Neural cell (in vitro differentiated cells): ENCODE data around the gene WDSUB1. TPM values are rescaled to one million over a fixed set of nuclear protein-coding genes. Genes with fewer than 3 reads are reported as not detected.

Experiments used
- H2AFZ ChIP-seq: fragments of 200-600, 300-800 bp; sonication (generic), shearing (Covaris generic); 2 replicates; pipeline ENCODE4 v1.6.0; 2014; ENCODE audit warnings: low read depth, mild to moderate bottlenecking, antibody characterized with exemption, low read length, moderate library complexity
- H3F3A ChIP-seq: fragments of 200-600 bp; shearing (Covaris generic); 2 replicates; pipeline ENCODE4 v1.6.1; 2016; ENCODE audit warnings: mild to moderate bottlenecking, moderate library complexity, mixed read lengths, antibody characterized with exemption, low read length; ENCODE audit not compliant: insufficient read depth, poor library complexity, severe bottlenecking
- H3K27ac ChIP-seq: fragments of 200-600, 300-800 bp; sonication (generic), shearing (Covaris generic); 2 replicates; pipeline ENCODE4 v1.5.1; 2014; ENCODE audit warnings: mild to moderate bottlenecking, low read length, moderate library complexity
- H3K27me3 ChIP-seq: fragments of 300-800, 200-600 bp; sonication (generic), shearing (Covaris generic); 2 replicates; pipeline ENCODE4 v1.6.0; 2014; ENCODE audit warnings: mild to moderate bottlenecking, low read depth, low read length, moderate library complexity; ENCODE audit not compliant: insufficient read depth
- H3K36me3 ChIP-seq: fragments of 300-800, 200-600 bp; sonication (generic), shearing (Covaris generic); 2 replicates; pipeline ENCODE4 v1.5.1; 2014; ENCODE audit warnings: mild to moderate bottlenecking, antibody characterized with exemption, low read length, moderate library complexity; ENCODE audit not compliant: insufficient read depth
- H3K4me2 ChIP-seq: fragments of 300-800, 200-600 bp; sonication (generic), shearing (Covaris generic); 2 replicates; pipeline ENCODE4 v1.6.0; 2014; ENCODE audit warnings: mild to moderate bottlenecking, low read length
- H3K4me3 ChIP-seq: fragments of 300-800, 200-600 bp; sonication (generic), shearing (Covaris generic); 2 replicates; pipeline ENCODE4 v1.5.1; 2014; ENCODE audit warnings: mild to moderate bottlenecking, low read length, moderate library complexity
- H3K79me2 ChIP-seq: fragments of 200-600 bp; shearing (Covaris generic); replicated peaks from 2 replicates; pipeline ENCODE4 v1.6.0; 2014; ENCODE audit warnings: mild to moderate bottlenecking, low read length, moderate library complexity; ENCODE audit not compliant: insufficient read depth
- H3K9ac ChIP-seq: fragments of 300-800, 200-600 bp; sonication (generic), shearing (Covaris generic); 2 replicates; pipeline ENCODE4 v1.6.1; 2016; ENCODE audit warnings: mild to moderate bottlenecking, low read length, mixed read lengths
- H3K9me2 ChIP-seq: fragments of 200-600 bp; shearing (Covaris generic); 2 replicates; pipeline ENCODE4 v1.6.1; 2016; ENCODE audit warnings: mild to moderate bottlenecking, low read length, mixed read lengths; ENCODE audit not compliant: insufficient read depth
- H3K9me3 ChIP-seq: fragments of 200-600, 300-800 bp; sonication (generic), shearing (Covaris generic); 2 replicates; pipeline ENCODE4 v1.6.1; 2016; ENCODE audit warnings: mild to moderate bottlenecking, mixed run types, low read length, moderate library complexity, mixed read lengths
- H4K20me1 ChIP-seq: fragments of 200-600 bp; shearing (Covaris generic); 2 replicates; pipeline ENCODE4 v1.6.1; 2016; ENCODE audit warnings: mild to moderate bottlenecking, mixed run types; ENCODE audit not compliant: insufficient read depth
- CTCF ChIP-seq: fragments of 450-650 bp; IDR thresholded peaks from 2 replicates; pipeline ENCODE4 v1.5.1; 2014; ENCODE audit warnings: antibody characterized with exemption, mild to moderate bottlenecking, moderate library complexity; ENCODE audit not compliant: poor library complexity, severe bottlenecking
- EP300 ChIP-seq: fragments of 450-650 bp; conservative IDR thresholded peaks from 2 replicates; pipeline ENCODE4 v1.6.1; 2014; ENCODE audit warnings: antibody characterized with exemption, mild to moderate bottlenecking, moderate library complexity; ENCODE audit not compliant: poor library complexity, severe bottlenecking
- EZH2 ChIP-seq: fragments of 200-600, 300-800 bp; shearing (Covaris generic), sonication (generic); IDR thresholded peaks from 2 replicates; pipeline ENCODE4 v1.6.1; 2014; ENCODE audit warnings: antibody characterized with exemption, low read length, borderline replicate concordance, mild to moderate bottlenecking; ENCODE audit not compliant: insufficient read depth, poor library complexity, severe bottlenecking
- MXI1 ChIP-seq: fragments of 450-650 bp; conservative IDR thresholded peaks from 2 replicates; pipeline ENCODE4 v1.6.1; 2014; ENCODE audit warnings: antibody characterized with exemption, mild to moderate bottlenecking; ENCODE audit not compliant: poor library complexity, severe bottlenecking
- POLR2AphosphoS5 ChIP-seq: IDR thresholded peaks from 2 replicates; pipeline ENCODE4 v1.6.1; 2012
- RAD21 ChIP-seq: fragments of 450-650 bp; conservative IDR thresholded peaks from 2 replicates; pipeline ENCODE4 v1.6.1; 2014; ENCODE audit warnings: antibody characterized with exemption, mild to moderate bottlenecking, moderate library complexity
- SMC3 ChIP-seq: fragments of 450-650 bp; conservative IDR thresholded peaks from 2 replicates; pipeline ENCODE4 v1.6.1; 2014; ENCODE audit warnings: antibody characterized with exemption, mild to moderate bottlenecking, moderate library complexity; ENCODE audit not compliant: poor library complexity
- TAF1 ChIP-seq: IDR thresholded peaks from 2 replicates; pipeline ENCODE4 v1.6.1; 2012; ENCODE audit warnings: low read depth
- polyA plus RNA-seq: library from polyadenylated mRNA; depleted of rRNA; stranded (reverse); fragments of >200 nt; gene quantifications from 2 replicates; pipeline ENCODE4 v1.2.3, GENCODE V29; 2014
- TF ChIP-seq, protein P1 (sequence below): IDR thresholded peaks from 2 replicates; pipeline ENCODE4 v1.6.1; 2012; ENCODE audit warnings: borderline replicate concordance

WDSUB1 gene
- polyA plus RNA-seq, 1 donor from 2014 or later, result 11.1 TPM

DNA sequence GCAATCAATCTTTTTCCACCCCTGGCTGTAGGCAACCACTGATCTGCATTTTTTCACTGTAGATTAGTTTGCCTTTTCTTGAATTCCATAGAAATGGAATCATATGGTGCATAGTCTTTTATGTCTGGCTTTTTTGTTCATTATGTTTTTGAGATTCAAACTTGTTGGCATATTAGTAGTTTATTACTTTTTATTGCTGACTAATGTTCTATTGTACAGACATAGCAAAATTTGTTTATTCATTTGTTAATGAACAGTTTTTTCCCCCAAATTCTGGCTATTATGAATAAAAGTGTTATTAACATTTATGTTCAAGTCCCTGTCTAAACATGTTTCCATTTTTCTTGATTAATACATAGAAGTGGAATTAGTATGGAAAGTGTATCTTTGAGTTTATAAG, 21.4 kb upstream of the WDSUB1 start:
- H3K9me2 ChIP-seq, result no peaks in the 10 kb centered on the region
- no peaks in the 10 kb centered on the region for H3K79me2 ChIP-seq
- H3K9me3 ChIP-seq, result no peaks in the 10 kb centered on the region
- H3K36me3 ChIP-seq, result no peaks in the 10 kb centered on the region
- no peak overlapping the region for H3K9ac ChIP-seq
- TF ChIP-seq, protein P1, sequence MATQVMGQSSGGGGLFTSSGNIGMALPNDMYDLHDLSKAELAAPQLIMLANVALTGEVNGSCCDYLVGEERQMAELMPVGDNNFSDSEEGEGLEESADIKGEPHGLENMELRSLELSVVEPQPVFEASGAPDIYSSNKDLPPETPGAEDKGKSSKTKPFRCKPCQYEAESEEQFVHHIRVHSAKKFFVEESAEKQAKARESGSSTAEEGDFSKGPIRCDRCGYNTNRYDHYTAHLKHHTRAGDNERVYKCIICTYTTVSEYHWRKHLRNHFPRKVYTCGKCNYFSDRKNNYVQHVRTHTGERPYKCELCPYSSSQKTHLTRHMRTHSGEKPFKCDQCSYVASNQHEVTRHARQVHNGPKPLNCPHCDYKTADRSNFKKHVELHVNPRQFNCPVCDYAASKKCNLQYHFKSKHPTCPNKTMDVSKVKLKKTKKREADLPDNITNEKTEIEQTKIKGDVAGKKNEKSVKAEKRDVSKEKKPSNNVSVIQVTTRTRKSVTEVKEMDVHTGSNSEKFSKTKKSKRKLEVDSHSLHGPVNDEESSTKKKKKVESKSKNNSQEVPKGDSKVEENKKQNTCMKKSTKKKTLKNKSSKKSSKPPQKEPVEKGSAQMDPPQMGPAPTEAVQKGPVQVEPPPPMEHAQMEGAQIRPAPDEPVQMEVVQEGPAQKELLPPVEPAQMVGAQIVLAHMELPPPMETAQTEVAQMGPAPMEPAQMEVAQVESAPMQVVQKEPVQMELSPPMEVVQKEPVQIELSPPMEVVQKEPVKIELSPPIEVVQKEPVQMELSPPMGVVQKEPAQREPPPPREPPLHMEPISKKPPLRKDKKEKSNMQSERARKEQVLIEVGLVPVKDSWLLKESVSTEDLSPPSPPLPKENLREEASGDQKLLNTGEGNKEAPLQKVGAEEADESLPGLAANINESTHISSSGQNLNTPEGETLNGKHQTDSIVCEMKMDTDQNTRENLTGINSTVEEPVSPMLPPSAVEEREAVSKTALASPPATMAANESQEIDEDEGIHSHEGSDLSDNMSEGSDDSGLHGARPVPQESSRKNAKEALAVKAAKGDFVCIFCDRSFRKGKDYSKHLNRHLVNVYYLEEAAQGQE, result no peak
- no peak for TF ChIP-seq CTCF
- no peak for TF ChIP-seq EP300
- TF ChIP-seq MXI1, result no peak
- TF ChIP-seq TAF1, result no peak
- no peak for TF ChIP-seq EZH2
- TF ChIP-seq RAD21, result no peak
- no peak for TF ChIP-seq SMC3
- TF ChIP-seq POLR2AphosphoS5, result no peak
- no peak overlapping the region for H3K4me3 ChIP-seq
- no peaks in the 10 kb centered on the region for H3F3A ChIP-seq
- H3K27ac ChIP-seq, result no peak overlapping the region
- no peaks in the 10 kb centered on the region for H3K27me3 ChIP-seq
- no peak overlapping the region for H2AFZ ChIP-seq
- H4K20me1 ChIP-seq, result no peaks in the 10 kb centered on the region
- H3K4me2 ChIP-seq, result no peak overlapping the region

DNA sequence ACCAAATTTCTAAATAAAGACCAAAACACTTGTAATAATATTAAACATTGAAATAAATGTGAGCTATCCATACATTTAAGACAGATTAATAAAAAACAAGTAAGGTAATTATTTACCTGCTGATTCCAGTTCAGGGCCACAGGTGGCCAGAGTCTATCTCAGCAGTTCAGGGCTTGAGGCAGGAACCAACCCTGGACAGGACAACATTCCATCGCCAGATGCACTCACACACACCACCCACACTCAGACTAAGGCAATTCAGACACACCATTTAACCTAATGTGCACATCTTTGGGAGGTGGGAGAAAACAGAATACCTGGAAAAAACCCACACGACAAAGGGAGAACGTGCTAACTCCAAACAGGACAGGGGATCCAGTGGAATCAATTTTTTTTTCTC, 14.1 kb upstream of the WDSUB1 start:
- Histone ChIP-seq H3K36me3 (no peaks in the 10 kb centered on the region), H3K9me2 (no peaks in the 10 kb centered on the region), H3K9me3 (no peaks in the 10 kb centered on the region), H3F3A (no peaks in the 10 kb centered on the region), H3K27me3 (no peaks in the 10 kb centered on the region), H4K20me1 (no peaks in the 10 kb centered on the region), H3K79me2 (no peaks in the 10 kb centered on the region), H3K4me3 (no peak overlapping the region), H3K4me2 (no peak overlapping the region), H3K27ac (no peak overlapping the region), H3K9ac (no peak overlapping the region), H2AFZ (no peak overlapping the region)
- TF ChIP-seq, protein P1, result no peak
